SU-DHL-6 (cell line): ENCODE data around the gene PLXNB2.

ENCODE experiments used
- EZH2phosphoT487 ChIP-seq: fragments of 200-600 bp; sonication (generic), shearing (Covaris generic); conservative IDR thresholded peaks from 2 replicates; pipeline ENCODE4 v1.6.1; 2018; ENCODE audit warnings: mild to moderate bottlenecking, antibody characterized with exemption, low read length, moderate library complexity, mixed read lengths
- TF ChIP-seq, protein P1 (sequence below): fragments of 200-600 bp; sonication (generic); IDR thresholded peaks from one replicate; pipeline ENCODE4 v1.5.1; 2017; ENCODE audit warnings: antibody characterized with exemption, mild to moderate bottlenecking, low read length, moderate library complexity; ENCODE audit not compliant: insufficient read depth, poor library complexity, severe bottlenecking

DNA sequence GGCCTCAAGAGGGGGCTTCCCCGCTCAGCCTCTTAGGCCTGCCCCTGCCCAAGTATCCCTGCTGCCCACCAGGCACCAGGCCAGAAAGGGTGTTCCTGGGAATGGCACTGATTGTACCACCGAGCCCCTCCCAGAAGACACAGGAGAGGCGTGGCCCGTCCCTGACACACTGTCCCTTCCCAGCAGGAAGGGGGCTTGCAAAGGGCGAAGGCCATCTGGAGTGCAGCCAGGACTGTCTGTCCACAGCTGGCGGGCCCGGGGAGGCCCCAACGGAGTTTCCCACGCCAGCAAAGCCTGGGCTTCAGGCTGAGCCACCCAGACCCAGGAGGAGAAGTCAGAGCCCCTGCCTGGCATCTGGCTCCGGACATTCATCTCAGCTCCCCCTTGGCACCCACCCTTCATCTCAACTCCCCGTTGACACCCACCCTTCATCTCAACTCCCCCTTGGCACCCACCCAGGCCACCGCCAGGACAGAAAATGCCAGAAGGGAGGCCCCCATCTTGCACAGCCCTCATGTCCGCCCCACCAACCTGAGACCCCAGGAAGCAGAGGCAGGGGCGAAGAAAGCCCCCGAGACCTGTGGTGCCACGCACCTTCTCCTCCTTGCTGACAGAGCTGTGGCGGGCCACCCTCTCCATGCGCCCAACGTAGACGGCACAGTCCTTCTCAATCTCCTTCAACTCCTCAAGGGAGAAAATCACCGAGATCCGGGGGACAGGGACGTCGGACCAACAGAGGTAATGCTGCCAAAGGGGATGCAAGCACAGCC lies 82.1 kb downstream of the PLXNB2 start:
- TF ChIP-seq, protein P1, sequence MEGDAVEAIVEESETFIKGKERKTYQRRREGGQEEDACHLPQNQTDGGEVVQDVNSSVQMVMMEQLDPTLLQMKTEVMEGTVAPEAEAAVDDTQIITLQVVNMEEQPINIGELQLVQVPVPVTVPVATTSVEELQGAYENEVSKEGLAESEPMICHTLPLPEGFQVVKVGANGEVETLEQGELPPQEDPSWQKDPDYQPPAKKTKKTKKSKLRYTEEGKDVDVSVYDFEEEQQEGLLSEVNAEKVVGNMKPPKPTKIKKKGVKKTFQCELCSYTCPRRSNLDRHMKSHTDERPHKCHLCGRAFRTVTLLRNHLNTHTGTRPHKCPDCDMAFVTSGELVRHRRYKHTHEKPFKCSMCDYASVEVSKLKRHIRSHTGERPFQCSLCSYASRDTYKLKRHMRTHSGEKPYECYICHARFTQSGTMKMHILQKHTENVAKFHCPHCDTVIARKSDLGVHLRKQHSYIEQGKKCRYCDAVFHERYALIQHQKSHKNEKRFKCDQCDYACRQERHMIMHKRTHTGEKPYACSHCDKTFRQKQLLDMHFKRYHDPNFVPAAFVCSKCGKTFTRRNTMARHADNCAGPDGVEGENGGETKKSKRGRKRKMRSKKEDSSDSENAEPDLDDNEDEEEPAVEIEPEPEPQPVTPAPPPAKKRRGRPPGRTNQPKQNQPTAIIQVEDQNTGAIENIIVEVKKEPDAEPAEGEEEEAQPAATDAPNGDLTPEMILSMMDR: no peak
- TF ChIP-seq EZH2phosphoT487: no peak
